Tibial nerve (tissue), 4 donors: ENCODE measurements around the gene MAGEA4.

Source experiments
- CTCF ChIP-seq, 5 experiments: fragments of 200-600 bp in 3 of 5; fragments of 450-650 bp in 2 of 5; sonication (generic) in 3 of 5; IDR thresholded peaks; one replicate each; pipeline ENCODE4 v1.5.1; 2016 to 2019; ENCODE audit warnings: antibody characterized with exemption in 5 of 5, mild to moderate bottlenecking in 3 of 5, moderate library complexity in 2 of 5
- EP300 ChIP-seq, 2 donors: sonication (generic); formaldehyde crosslinking; IDR thresholded peaks; one replicate each; pipeline ENCODE4 v1.6.1; 2017; ENCODE audit warnings: antibody characterized with exemption in 2 of 2, mild to moderate bottlenecking in 1 of 2
- POLR2A ChIP-seq, 2 donors: fragments of 450-650 bp; IDR thresholded peaks; one replicate each; pipeline ENCODE4 v1.6.1; 2017; ENCODE audit warnings: antibody characterized with exemption in 2 of 2, mild to moderate bottlenecking in 2 of 2, moderate library complexity in 2 of 2

GRCh38 chrX:151962034-151962433 is 49.3 kb downstream of the MAGEA4 start:
- no peak for TF ChIP-seq CTCF (IDR thresholded peaks at IDR 0.05)
- TF ChIP-seq POLR2A (IDR thresholded peaks at IDR 0.05), result no peak
- no peak for TF ChIP-seq EP300 (IDR thresholded peaks at IDR 0.05)
